Measurements from ENCODE around the gene ERC2. TPM values are rescaled to one million over a fixed set of nuclear protein-coding genes. Genes with fewer than 3 reads are reported as not detected.

The ERC2 gene
- total and polyA plus RNA-seq, 2 of the 8 experiments (the other 6 are each of a cell fraction or from before 2014, with no cell fraction given), result 16.4 to 22.8 TPM

DNA sequence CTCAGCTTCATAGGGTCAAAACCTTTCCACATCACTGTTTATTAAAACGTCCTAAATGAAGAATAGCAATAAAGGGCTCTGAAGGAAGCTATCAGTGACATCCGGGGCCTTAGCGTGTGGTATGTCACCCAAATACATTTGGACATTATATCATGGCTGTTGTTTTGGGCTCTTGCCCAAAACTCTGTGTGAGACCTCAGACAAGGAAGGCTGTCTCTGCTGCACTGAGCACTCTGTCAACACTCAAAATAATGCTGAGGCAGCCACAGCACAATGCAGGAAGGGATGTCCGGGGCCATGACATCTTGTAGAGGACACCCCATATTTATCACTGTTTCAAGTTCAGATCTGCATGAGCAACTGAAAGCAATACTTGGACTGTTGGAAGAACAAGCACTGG, 687.4 kb downstream of the ERC2 start (continued):
- TF ChIP-seq, protein P1, sequence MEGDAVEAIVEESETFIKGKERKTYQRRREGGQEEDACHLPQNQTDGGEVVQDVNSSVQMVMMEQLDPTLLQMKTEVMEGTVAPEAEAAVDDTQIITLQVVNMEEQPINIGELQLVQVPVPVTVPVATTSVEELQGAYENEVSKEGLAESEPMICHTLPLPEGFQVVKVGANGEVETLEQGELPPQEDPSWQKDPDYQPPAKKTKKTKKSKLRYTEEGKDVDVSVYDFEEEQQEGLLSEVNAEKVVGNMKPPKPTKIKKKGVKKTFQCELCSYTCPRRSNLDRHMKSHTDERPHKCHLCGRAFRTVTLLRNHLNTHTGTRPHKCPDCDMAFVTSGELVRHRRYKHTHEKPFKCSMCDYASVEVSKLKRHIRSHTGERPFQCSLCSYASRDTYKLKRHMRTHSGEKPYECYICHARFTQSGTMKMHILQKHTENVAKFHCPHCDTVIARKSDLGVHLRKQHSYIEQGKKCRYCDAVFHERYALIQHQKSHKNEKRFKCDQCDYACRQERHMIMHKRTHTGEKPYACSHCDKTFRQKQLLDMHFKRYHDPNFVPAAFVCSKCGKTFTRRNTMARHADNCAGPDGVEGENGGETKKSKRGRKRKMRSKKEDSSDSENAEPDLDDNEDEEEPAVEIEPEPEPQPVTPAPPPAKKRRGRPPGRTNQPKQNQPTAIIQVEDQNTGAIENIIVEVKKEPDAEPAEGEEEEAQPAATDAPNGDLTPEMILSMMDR (IDR thresholded peaks at IDR 0.05; ENCODE audit: control extremely low read depth in 1 of 3, insufficient read depth in 1 of 3, low read depth in 1 of 3, low read length in 3 of 3), result no peak
- TF ChIP-seq SUZ12 (IDR thresholded peaks at IDR 0.05; ENCODE audit: low read length), result no peak
- TF ChIP-seq BCL11A (IDR thresholded peaks at IDR 0.05; ENCODE audit: low read depth in 2 of 2, low read length in 2 of 2), result no peak
- TF ChIP-seq TEAD4 (IDR thresholded peaks at IDR 0.05; ENCODE audit: low read depth, low read length), result no peak
- TF ChIP-seq EP300 (IDR thresholded peaks at IDR 0.05; ENCODE audit: borderline replicate concordance in 1 of 2, low read depth in 2 of 2, low read length in 2 of 2), result no peak
- TF ChIP-seq RAD21 (IDR thresholded peaks at IDR 0.05 in 1 of 2, conservative IDR thresholded peaks at IDR 0.05 in 1 of 2; ENCODE audit: low read depth in 2 of 2, low read length in 2 of 2), result no peak
- TF ChIP-seq RBBP5 (IDR thresholded peaks at IDR 0.05; ENCODE audit: borderline replicate concordance, low read depth, low read length), result no peak

Data from H1 (cell line).